ENCODE measurements around the gene HDAC6.

DNA sequence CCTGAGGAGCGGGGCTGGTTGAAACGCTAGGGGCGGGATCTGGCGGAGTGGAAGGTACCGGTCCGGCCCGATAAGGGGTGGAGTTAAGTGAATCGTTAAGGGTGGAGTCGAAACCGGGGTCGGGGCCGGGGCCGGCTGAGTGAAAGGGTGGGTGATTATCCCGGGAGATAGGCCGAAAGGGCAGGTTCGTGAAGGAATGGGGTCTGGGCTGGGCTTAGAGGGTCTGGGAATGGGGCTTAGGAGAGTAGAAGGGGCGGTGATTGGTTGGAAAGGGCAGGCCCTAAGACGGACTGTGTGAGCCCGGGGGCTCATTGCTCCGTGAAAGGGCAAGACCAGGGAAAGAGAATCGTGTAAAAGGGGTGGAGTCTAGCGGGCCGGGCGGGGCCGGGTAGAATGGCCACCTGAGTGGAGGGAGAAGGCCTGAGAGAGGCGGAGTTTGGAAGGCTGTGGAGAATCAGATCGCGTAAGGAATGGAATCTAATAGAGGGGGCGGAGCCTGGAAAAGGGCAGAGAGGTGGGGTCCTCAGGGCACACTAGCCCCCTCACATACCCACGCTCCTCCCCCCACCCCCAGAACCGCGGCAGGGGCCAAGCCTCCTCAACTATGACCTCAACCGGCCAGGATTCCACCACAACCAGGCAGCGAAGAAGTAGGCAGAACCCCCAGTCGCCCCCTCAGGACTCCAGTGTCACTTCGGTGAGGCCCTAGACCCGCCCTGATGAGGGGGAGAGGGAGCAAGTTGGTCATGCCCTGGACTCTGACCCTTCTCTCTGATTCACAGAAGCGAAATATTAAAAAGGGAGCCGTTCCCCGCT is 430 bp downstream of the HDAC6 start:
- TF ChIP-seq, protein P1, sequence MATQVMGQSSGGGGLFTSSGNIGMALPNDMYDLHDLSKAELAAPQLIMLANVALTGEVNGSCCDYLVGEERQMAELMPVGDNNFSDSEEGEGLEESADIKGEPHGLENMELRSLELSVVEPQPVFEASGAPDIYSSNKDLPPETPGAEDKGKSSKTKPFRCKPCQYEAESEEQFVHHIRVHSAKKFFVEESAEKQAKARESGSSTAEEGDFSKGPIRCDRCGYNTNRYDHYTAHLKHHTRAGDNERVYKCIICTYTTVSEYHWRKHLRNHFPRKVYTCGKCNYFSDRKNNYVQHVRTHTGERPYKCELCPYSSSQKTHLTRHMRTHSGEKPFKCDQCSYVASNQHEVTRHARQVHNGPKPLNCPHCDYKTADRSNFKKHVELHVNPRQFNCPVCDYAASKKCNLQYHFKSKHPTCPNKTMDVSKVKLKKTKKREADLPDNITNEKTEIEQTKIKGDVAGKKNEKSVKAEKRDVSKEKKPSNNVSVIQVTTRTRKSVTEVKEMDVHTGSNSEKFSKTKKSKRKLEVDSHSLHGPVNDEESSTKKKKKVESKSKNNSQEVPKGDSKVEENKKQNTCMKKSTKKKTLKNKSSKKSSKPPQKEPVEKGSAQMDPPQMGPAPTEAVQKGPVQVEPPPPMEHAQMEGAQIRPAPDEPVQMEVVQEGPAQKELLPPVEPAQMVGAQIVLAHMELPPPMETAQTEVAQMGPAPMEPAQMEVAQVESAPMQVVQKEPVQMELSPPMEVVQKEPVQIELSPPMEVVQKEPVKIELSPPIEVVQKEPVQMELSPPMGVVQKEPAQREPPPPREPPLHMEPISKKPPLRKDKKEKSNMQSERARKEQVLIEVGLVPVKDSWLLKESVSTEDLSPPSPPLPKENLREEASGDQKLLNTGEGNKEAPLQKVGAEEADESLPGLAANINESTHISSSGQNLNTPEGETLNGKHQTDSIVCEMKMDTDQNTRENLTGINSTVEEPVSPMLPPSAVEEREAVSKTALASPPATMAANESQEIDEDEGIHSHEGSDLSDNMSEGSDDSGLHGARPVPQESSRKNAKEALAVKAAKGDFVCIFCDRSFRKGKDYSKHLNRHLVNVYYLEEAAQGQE (IDR thresholded peaks at IDR 0.05; ENCODE audit: low read depth), result no peak
- TF ChIP-seq EZH2 (IDR thresholded peaks at IDR 0.05) (no peak), CEBPB (IDR thresholded peaks at IDR 0.05; ENCODE audit: low read depth) (no peak), POLR2AphosphoS5 (IDR thresholded peaks at IDR 0.05; ENCODE audit: low read depth, low read length) (peak; percentile 77; the same call in 1 of the 2 replicates), POLR2A (IDR thresholded peaks at IDR 0.05; ENCODE audit: borderline replicate concordance, extremely low read depth, insufficient read depth, insufficient read length) (peak; percentile 47)
- TF ChIP-seq, protein P2, sequence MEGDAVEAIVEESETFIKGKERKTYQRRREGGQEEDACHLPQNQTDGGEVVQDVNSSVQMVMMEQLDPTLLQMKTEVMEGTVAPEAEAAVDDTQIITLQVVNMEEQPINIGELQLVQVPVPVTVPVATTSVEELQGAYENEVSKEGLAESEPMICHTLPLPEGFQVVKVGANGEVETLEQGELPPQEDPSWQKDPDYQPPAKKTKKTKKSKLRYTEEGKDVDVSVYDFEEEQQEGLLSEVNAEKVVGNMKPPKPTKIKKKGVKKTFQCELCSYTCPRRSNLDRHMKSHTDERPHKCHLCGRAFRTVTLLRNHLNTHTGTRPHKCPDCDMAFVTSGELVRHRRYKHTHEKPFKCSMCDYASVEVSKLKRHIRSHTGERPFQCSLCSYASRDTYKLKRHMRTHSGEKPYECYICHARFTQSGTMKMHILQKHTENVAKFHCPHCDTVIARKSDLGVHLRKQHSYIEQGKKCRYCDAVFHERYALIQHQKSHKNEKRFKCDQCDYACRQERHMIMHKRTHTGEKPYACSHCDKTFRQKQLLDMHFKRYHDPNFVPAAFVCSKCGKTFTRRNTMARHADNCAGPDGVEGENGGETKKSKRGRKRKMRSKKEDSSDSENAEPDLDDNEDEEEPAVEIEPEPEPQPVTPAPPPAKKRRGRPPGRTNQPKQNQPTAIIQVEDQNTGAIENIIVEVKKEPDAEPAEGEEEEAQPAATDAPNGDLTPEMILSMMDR (IDR thresholded peaks at IDR 0.05 in 2 of 3, conservative IDR thresholded peaks at IDR 0.05 in 1 of 3; ENCODE audit: borderline replicate concordance in 1 of 3, insufficient read depth in 1 of 3, low read depth in 2 of 3, low read length in 2 of 3), result no peak
